ENCODE results near the gene FBXO47. TPM values are rescaled to one million over a fixed set of nuclear protein-coding genes. Genes with fewer than 3 reads are reported as not detected.

Gene FBXO47
- total and polyA plus RNA-seq, 9 of the 15 experiments (the other 6 are each of a cell fraction or from before 2014, with no cell fraction given), result not detected

DNA sequence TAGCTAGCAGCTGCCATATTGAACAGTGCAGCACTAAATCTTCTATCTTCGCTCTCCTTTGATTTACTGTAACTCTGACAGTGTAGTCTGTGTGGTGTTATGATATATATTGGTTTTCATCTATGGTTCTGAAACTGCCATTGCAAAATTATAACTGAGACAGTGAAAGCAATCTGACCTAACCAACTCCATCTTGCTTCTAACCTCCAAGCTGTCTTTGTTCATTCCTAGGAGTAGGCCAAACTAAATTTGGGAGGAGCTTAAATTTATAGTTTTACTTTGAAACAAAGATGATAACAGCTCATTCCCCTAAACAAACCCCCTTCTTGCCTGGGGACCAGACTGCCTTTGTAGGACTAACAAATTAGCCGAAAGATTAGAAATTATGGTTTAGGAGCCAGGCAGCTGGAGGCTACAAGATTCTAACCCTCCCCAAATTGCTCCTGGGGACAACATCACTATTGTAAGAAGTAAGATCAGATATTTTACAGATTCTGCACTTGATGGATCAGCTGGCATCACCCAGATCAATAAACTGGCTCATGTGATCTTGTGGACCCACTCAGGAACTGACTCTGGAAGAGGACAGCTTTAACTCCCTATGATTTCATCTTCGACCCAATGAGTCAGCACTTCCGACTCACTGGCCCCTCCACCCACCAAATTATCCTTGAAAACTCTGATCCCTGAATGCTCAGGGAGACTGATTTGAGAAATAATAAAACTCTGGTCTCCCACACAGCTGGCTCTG, 47.0 kb upstream of the FBXO47 start (continued):
- TF ChIP-seq, protein P1, sequence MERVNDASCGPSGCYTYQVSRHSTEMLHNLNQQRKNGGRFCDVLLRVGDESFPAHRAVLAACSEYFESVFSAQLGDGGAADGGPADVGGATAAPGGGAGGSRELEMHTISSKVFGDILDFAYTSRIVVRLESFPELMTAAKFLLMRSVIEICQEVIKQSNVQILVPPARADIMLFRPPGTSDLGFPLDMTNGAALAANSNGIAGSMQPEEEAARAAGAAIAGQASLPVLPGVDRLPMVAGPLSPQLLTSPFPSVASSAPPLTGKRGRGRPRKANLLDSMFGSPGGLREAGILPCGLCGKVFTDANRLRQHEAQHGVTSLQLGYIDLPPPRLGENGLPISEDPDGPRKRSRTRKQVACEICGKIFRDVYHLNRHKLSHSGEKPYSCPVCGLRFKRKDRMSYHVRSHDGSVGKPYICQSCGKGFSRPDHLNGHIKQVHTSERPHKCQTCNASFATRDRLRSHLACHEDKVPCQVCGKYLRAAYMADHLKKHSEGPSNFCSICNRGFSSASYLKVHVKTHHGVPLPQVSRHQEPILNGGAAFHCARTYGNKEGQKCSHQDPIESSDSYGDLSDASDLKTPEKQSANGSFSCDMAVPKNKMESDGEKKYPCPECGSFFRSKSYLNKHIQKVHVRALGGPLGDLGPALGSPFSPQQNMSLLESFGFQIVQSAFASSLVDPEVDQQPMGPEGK (CRISPR knock-in tag; IDR thresholded peaks at IDR 0.05; ENCODE audit: borderline replicate concordance), result peak; percentile 95
- no peak for TF ChIP-seq SPI1 (IDR thresholded peaks at IDR 0.05; ENCODE audit: borderline replicate concordance, low read depth, low read length)
- TF ChIP-seq KAT8 (IDR thresholded peaks at IDR 0.05; ENCODE audit: low read depth), result no peak
- TF ChIP-seq NRF1 (conservative IDR thresholded peaks at IDR 0.05 in 1 of 2, IDR thresholded peaks at IDR 0.05 in 1 of 2), result peak in 1 of 2 experiments; percentile 9; a peak in 2 of 4 replicates
- no peak for TF ChIP-seq SIX5 (IDR thresholded peaks at IDR 0.05; ENCODE audit: borderline replicate concordance in 1 of 2, insufficient read depth in 1 of 2, low read depth in 1 of 2, low read length in 2 of 2)
- TF ChIP-seq ZNF551 (CRISPR knock-in tag; IDR thresholded peaks at IDR 0.05), result no peak
- no peak for TF ChIP-seq CBX2 (IDR thresholded peaks at IDR 0.05; ENCODE audit: insufficient read depth, low read length, poor library complexity, severe bottlenecking)
- no peak for TF ChIP-seq HCFC1 (IDR thresholded peaks at IDR 0.05; ENCODE audit: low read depth, low read length)
- 0 out of 2 replicates have a peak, but pooled peaks have one; percentile 28 for TF ChIP-seq ZNF253 (CRISPR knock-in tag; conservative IDR thresholded peaks at IDR 0.05)
- TF ChIP-seq, protein P2, sequence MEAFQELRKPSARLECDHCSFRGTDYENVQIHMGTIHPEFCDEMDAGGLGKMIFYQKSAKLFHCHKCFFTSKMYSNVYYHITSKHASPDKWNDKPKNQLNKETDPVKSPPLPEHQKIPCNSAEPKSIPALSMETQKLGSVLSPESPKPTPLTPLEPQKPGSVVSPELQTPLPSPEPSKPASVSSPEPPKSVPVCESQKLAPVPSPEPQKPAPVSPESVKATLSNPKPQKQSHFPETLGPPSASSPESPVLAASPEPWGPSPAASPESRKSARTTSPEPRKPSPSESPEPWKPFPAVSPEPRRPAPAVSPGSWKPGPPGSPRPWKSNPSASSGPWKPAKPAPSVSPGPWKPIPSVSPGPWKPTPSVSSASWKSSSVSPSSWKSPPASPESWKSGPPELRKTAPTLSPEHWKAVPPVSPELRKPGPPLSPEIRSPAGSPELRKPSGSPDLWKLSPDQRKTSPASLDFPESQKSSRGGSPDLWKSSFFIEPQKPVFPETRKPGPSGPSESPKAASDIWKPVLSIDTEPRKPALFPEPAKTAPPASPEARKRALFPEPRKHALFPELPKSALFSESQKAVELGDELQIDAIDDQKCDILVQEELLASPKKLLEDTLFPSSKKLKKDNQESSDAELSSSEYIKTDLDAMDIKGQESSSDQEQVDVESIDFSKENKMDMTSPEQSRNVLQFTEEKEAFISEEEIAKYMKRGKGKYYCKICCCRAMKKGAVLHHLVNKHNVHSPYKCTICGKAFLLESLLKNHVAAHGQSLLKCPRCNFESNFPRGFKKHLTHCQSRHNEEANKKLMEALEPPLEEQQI (IDR thresholded peaks at IDR 0.05), result no peak
- no peak for TF ChIP-seq MYNN (IDR thresholded peaks at IDR 0.05)
- no peak for TF ChIP-seq MYNN (CRISPR knock-in tag; IDR thresholded peaks at IDR 0.05)
- peak; percentile 38; the same call in 1 of the 2 replicates for TF ChIP-seq SOX6 (IDR thresholded peaks at IDR 0.05)
- TF ChIP-seq ZC3H4 (CRISPR knock-in tag; IDR thresholded peaks at IDR 0.05; ENCODE audit: borderline replicate concordance), result no peak
- TF ChIP-seq ZNF668 (CRISPR knock-in tag; IDR thresholded peaks at IDR 0.05), result peak; percentile 99
- no peak for TF ChIP-seq ZC3H11A (IDR thresholded peaks at IDR 0.05; ENCODE audit: low read depth, low read length)
- no peak; the same call in 1 of the 2 replicates for TF ChIP-seq ZFP30 (CRISPR knock-in tag; IDR thresholded peaks at IDR 0.05; ENCODE audit: borderline replicate concordance)
- peak; percentile 81 for TF ChIP-seq ZNF707 (CRISPR knock-in tag; conservative IDR thresholded peaks at IDR 0.05)
- peak; percentile 47 for TF ChIP-seq GABPA (tag; conservative IDR thresholded peaks at IDR 0.05; ENCODE audit: low read depth)

Measured in K562 (cell line).